MM.1S (cell line): ENCODE data around the gene MRM3.
A peak's percentile ranks its signal among the peaks of the same experiment; 100 is the strongest.

ENCODE experiments used
- CTCF ChIP-seq: fragments of 300-600 bp; sonication (generic); IDR thresholded peaks from 2 replicates; pipeline ENCODE4 v1.5.1; 2016; ENCODE audit warnings: antibody characterized with exemption, low read length, mixed read lengths
- EZH2 ChIP-seq: fragments of 300-600 bp; sonication (generic); optimal IDR thresholded peaks from 2 replicates; pipeline ENCODE3; 2017; ENCODE audit warnings: low read depth, mild to moderate bottlenecking, antibody characterized with exemption, low read length, mixed read lengths

GRCh38 chr17:752002-752619 lies 30.0 kb upstream of the MRM3 start, which contains the start of gene GEMIN4:
- TF ChIP-seq CTCF, result peak; percentile 75
- no peak for TF ChIP-seq EZH2
